Measurements from ENCODE around the gene NPAS2. TPM values are rescaled to one million over a fixed set of nuclear protein-coding genes. Genes with fewer than 3 reads are reported as not detected.

NPAS2 gene
- total and polyA plus RNA-seq, 2 experiments from 2014 or later: 0.55 to 0.89 TPM

GRCh38 chr2:100934504-100935371, 114.8 kb downstream of the NPAS2 start:
- Histone ChIP-seq H3K9me3 (ENCODE audit: low read depth) (no peaks in the 10 kb centered on the region), H3K4me1 (ENCODE audit: low read depth) (peaks cover 23% of the 10 kb centered on the region), H3K4me3 (no peak overlapping the region), H3K36me3 (no peaks in the 10 kb centered on the region), H3K27ac (peak overlapping the region; percentile 27), H3K27me3 (no peaks in the 10 kb centered on the region)
- no peak for TF ChIP-seq CTCF (IDR thresholded peaks at IDR 0.05; ENCODE audit: low read depth, low read length)
- DNase-seq (ENCODE audit: low read depth in 1 of 2, low spot score in 1 of 2): no peak

GRCh38 chr2:100935372-100935752, 115.4 kb downstream of the NPAS2 start:
- DNase-seq (ENCODE audit: low read depth in 1 of 2, low spot score in 1 of 2): peak in 1 of 2 donors; percentile 55
- Histone ChIP-seq H3K4me1 (ENCODE audit: low read depth) (peaks cover 23% of the 10 kb centered on the region), H3K9me3 (ENCODE audit: low read depth) (no peaks in the 10 kb centered on the region), H3K27ac (peak overlapping the region; percentile 27), H3K27me3 (no peaks in the 10 kb centered on the region), H3K36me3 (no peaks in the 10 kb centered on the region), H3K4me3 (no peak overlapping the region)
- TF ChIP-seq CTCF (IDR thresholded peaks at IDR 0.05; ENCODE audit: low read depth, low read length): no peak

GRCh38 chr2:100936070-100936741, 116.3 kb downstream of the NPAS2 start:
- DNase-seq (ENCODE audit: low read depth in 1 of 2, low spot score in 1 of 2): no peak
- H3K27me3 ChIP-seq: no peaks in the 10 kb centered on the region
- no peak overlapping the region for H3K27ac ChIP-seq
- peaks cover 23% of the 10 kb centered on the region for H3K4me1 ChIP-seq (ENCODE audit: low read depth)
- no peak for TF ChIP-seq CTCF (IDR thresholded peaks at IDR 0.05; ENCODE audit: low read depth, low read length)
- no peaks in the 10 kb centered on the region for H3K9me3 ChIP-seq (ENCODE audit: low read depth)
- H3K4me3 ChIP-seq: no peak overlapping the region
- no peaks in the 10 kb centered on the region for H3K36me3 ChIP-seq

- no peak for DNase-seq (ENCODE audit: low read depth in 1 of 2, low spot score in 1 of 2)
- H3K27ac ChIP-seq: no peak overlapping the region
- TF ChIP-seq CTCF (IDR thresholded peaks at IDR 0.05; ENCODE audit: low read depth, low read length): no peak
Measured at GRCh38 chr2:100936972-100937542, 117.1 kb downstream of the NPAS2 start.

GRCh38 chr2:100938031-100939026, 118.4 kb downstream of the NPAS2 start:
- Histone ChIP-seq H3K36me3 (no peaks in the 10 kb centered on the region), H3K4me3 (no peak overlapping the region), H3K9me3 (ENCODE audit: low read depth) (no peaks in the 10 kb centered on the region), H3K27me3 (no peaks in the 10 kb centered on the region), H3K27ac (no peak overlapping the region), H3K4me1 (ENCODE audit: low read depth) (peaks cover 23% of the 10 kb centered on the region)
- no peak for TF ChIP-seq CTCF (IDR thresholded peaks at IDR 0.05; ENCODE audit: low read depth, low read length)
- DNase-seq (ENCODE audit: low read depth in 1 of 2, low spot score in 1 of 2): no peak

More at GRCh38 chr2:100936972-100937542, 117.1 kb downstream of the NPAS2 start:
- H3K4me3 ChIP-seq: no peak overlapping the region
- no peaks in the 10 kb centered on the region for H3K36me3 ChIP-seq
- no peaks in the 10 kb centered on the region for H3K27me3 ChIP-seq
- no peaks in the 10 kb centered on the region for H3K9me3 ChIP-seq (ENCODE audit: low read depth)
- H3K4me1 ChIP-seq (ENCODE audit: low read depth): peaks cover 23% of the 10 kb centered on the region

Measured in cardiac muscle cell (in vitro differentiated cells and primary cell).